GM12878 (cell line): Measurements from ENCODE around the gene RNU6-9. TPM values are rescaled to one million over a fixed set of nuclear protein-coding genes. Genes with fewer than 3 reads are reported as not detected.
A peak's percentile ranks its signal among the peaks of the same experiment; 100 is the strongest.

Experiments
- ATF2 ChIP-seq: IDR thresholded peaks from 2 replicates; pipeline ENCODE4 v1.6.1; 2012; ENCODE audit warnings: low read length, inconsistent platforms
- BCL3 ChIP-seq: IDR thresholded peaks from 2 replicates; pipeline ENCODE4 v1.6.1; 2011; ENCODE audit warnings: borderline replicate concordance, low read depth, mild to moderate bottlenecking, moderate library complexity, low read length; ENCODE audit not compliant: insufficient read depth, poor library complexity, severe bottlenecking
- CBFB ChIP-seq: IDR thresholded peaks from 2 replicates; pipeline ENCODE4 v1.6.1; 2016; ENCODE audit warnings: antibody characterized with exemption, low read depth
- CTCF ChIP-seq, 3 experiments: IDR thresholded peaks in 2 of 3; conservative IDR thresholded peaks in 1 of 3; 2 replicates each; pipeline ENCODE4 v1.5.1; 2011; ENCODE audit warnings: low read depth in 3 of 3, low read length in 3 of 3, mild to moderate bottlenecking in 3 of 3, control low read depth in 2 of 3, moderate library complexity in 2 of 3, inconsistent platforms in 1 of 3, mixed read lengths in 1 of 3; ENCODE audit not compliant: control insufficient read depth in 2 of 3, insufficient read depth in 1 of 3; ENCODE audit errors: extremely low read depth in 1 of 3
- DPF2 ChIP-seq: fragments of 450-650 bp; IDR thresholded peaks from 2 replicates; pipeline ENCODE4 v1.6.1; 2017; ENCODE audit warnings: mild to moderate bottlenecking
- E2F8 ChIP-seq: fragments of 450-650 bp; IDR thresholded peaks from 2 replicates; pipeline ENCODE4 v1.6.1; 2018; ENCODE audit warnings: mild to moderate bottlenecking, low read depth, moderate library complexity; ENCODE audit not compliant: partially characterized antibody
- ESRRA ChIP-seq: IDR thresholded peaks from 2 replicates; pipeline ENCODE4 v1.6.1; 2012; ENCODE audit warnings: mild to moderate bottlenecking, low read length, improper control_type of control experiment
- NFIC ChIP-seq: IDR thresholded peaks from 2 replicates; pipeline ENCODE4 v1.6.1; 2012; ENCODE audit warnings: low read depth, mild to moderate bottlenecking, inconsistent platforms, low read length, moderate library complexity
- PBX3 ChIP-seq: IDR thresholded peaks from 2 replicates; pipeline ENCODE4 v1.6.1; 2011; ENCODE audit warnings: mild to moderate bottlenecking, low read depth, low read length, moderate library complexity; ENCODE audit not compliant: insufficient replicate concordance
- PML ChIP-seq: IDR thresholded peaks from 2 replicates; pipeline ENCODE4 v1.6.1; 2012; ENCODE audit warnings: low read length, inconsistent platforms
- POLR2A ChIP-seq: IDR thresholded peaks from 2 replicates; pipeline ENCODE4 v1.6.1; 2011; ENCODE audit warnings: low read depth, mild to moderate bottlenecking, low read length
- RAD21 ChIP-seq: IDR thresholded peaks from 2 replicates; pipeline ENCODE4 v1.6.1; 2011; ENCODE audit warnings: mild to moderate bottlenecking, low read depth, low read length, moderate library complexity; ENCODE audit not compliant: insufficient read depth
- RELA ChIP-seq: fragments of 450-650 bp; IDR thresholded peaks from 2 replicates; pipeline ENCODE4 v1.8.0; 2014; ENCODE audit warnings: borderline replicate concordance; ENCODE audit not compliant: partially characterized antibody
- RELB ChIP-seq: fragments of 450-650 bp; IDR thresholded peaks from 2 replicates; pipeline ENCODE4 v1.6.1; 2017; ENCODE audit warnings: low read depth, mild to moderate bottlenecking, moderate library complexity
- STAT3 ChIP-seq: IDR thresholded peaks from 2 replicates; pipeline ENCODE4 v1.6.1; 2011; ENCODE audit warnings: low read depth, low read length, improper control_type of control experiment
- TARDBP ChIP-seq: IDR thresholded peaks from 2 replicates; pipeline ENCODE4 v1.6.1; 2016; ENCODE audit warnings: borderline replicate concordance
- TBL1XR1 ChIP-seq: IDR thresholded peaks from 2 replicates; pipeline ENCODE4 v1.6.1; 2012; ENCODE audit warnings: low read depth, low read length, improper control_type of control experiment
- TCF7 ChIP-seq: IDR thresholded peaks from 2 replicates; pipeline ENCODE4 v1.6.1; 2014; ENCODE audit warnings: antibody characterized with exemption, borderline replicate concordance
- ZNF384 ChIP-seq: IDR thresholded peaks from 2 replicates; pipeline ENCODE4 v1.6.1; 2012; ENCODE audit warnings: low read depth, mild to moderate bottlenecking, low read length, improper control_type of control experiment, borderline replicate concordance
- polyA plus RNA-seq, 11 experiments: library from polyadenylated mRNA; depleted of rRNA in 4 of 11; unstranded in 6 of 11; stranded (reverse) in 5 of 11; fragments of >200 nt; fragmentation: Nextera tagmentation in 4 of 11; fragmentation: Illumina TruSeq in 1 of 11; extraction: Ambion mirVana in 4 of 11; extraction: Trizol in 1 of 11; gene quantifications; 1 replicate in 1 of 11; 2 replicates in 10 of 11; pipeline versions ENCODE4 v1.2.1 to v1.2.3, GENCODE V29; 2011 to 2016; ENCODE audit warnings: inconsistent platforms in 2 of 11, missing spikeins in 2 of 11, low read depth in 1 of 11
- total RNA-seq, 4 experiments: library from RNA; depleted of rRNA in 3 of 4; stranded (reverse); fragments of >200 nt in 3 of 4; fragmentation: Illumina TruSeq in 1 of 4; extraction: Trizol in 1 of 4; gene quantifications; 2 replicates each; pipeline versions ENCODE4 v1.2.1 to v1.2.3, GENCODE V29; 2013 to 2021

RNU6-9 gene
- total and polyA plus RNA-seq, 10 of the 15 experiments (the other 5 are each of a cell fraction or from before 2014, with no cell fraction given) = not detected

- TF ChIP-seq PBX3 (no peak), TCF7 (no peak), CTCF (IDR thresholded peaks at IDR 0.05 in 2 of 3, conservative IDR thresholded peaks at IDR 0.05 in 1 of 3; ENCODE audit: control insufficient read depth in 2 of 3, extremely low read depth in 1 of 3, insufficient read depth in 1 of 3, low read depth in 3 of 3, low read length in 3 of 3) (peak in 2 of 3 experiments; percentile 10 to 14; a peak in 2 of 6 replicates), RELA (no peak), POLR2A (peak; percentile 52; the same call in 1 of the 2 replicates), TBL1XR1 (no peak), STAT3 (no peak), E2F8 (no peak), BCL3 (no peak), RAD21 (no peak), DPF2 (peak; percentile 46; the same call in 1 of the 2 replicates), ATF2 (no peak), RELB (no peak), CBFB (no peak), TARDBP (no peak), ESRRA (no peak), NFIC (no peak), PML (no peak), ZNF384 (no peak)
Observed at GRCh38 chr19:920051-920864, 27.0 kb downstream of the RNU6-9 start (continued).
